HepG2 (cell line): ENCODE measurements around the gene SH3GL1. TPM values are rescaled to one million over a fixed set of nuclear protein-coding genes. Genes with fewer than 3 reads are reported as not detected.
A peak's percentile ranks its signal among the peaks of the same experiment; 100 is the strongest.

Experiments
- BRD4 ChIP-seq: sonication (generic); formaldehyde crosslinking; IDR thresholded peaks from 2 replicates; pipeline ENCODE4 v1.4.0; 2020; ENCODE audit warnings: missing genetic modification reagents
- FOSL2 ChIP-seq: sonication (generic); formaldehyde crosslinking; IDR thresholded peaks from 2 replicates; pipeline ENCODE4 v1.4.0; 2020; ENCODE audit warnings: missing genetic modification reagents
- HHEX ChIP-seq: IDR thresholded peaks from 2 replicates; pipeline ENCODE4 v1.6.1; 2016; ENCODE audit warnings: control low read depth
- NCOA1 ChIP-seq: sonication (generic); formaldehyde crosslinking; IDR thresholded peaks from 2 replicates; pipeline ENCODE4 v1.9.0; 2021; ENCODE audit warnings: missing genetic modification reagents
- NFATC3 ChIP-seq: sonication (generic); formaldehyde crosslinking; IDR thresholded peaks from 2 replicates; pipeline ENCODE4 v1.5.1; 2020; ENCODE audit warnings: mild to moderate bottlenecking, missing genetic modification reagents
- PAX8 ChIP-seq: sonication (generic); formaldehyde crosslinking; IDR thresholded peaks from 2 replicates; pipeline ENCODE4 v1.8.0; 2022; ENCODE audit warnings: mild to moderate bottlenecking, missing genetic modification reagents, borderline replicate concordance
- PRDM10 ChIP-seq: sonication (generic); formaldehyde crosslinking; IDR thresholded peaks from 2 replicates; pipeline ENCODE4 v1.4.0; 2020; ENCODE audit warnings: low read depth, missing genetic modification reagents
- SETDB1 ChIP-seq: sonication (generic); formaldehyde crosslinking; IDR thresholded peaks from 2 replicates; pipeline ENCODE4 v1.5.1; 2020; ENCODE audit warnings: missing genetic modification reagents, mild to moderate bottlenecking, borderline replicate concordance
- SIX4 ChIP-seq: sonication (generic); formaldehyde crosslinking; IDR thresholded peaks from 2 replicates; pipeline ENCODE4 v1.4.0; 2020; ENCODE audit warnings: missing genetic modification reagents
- SKI ChIP-seq: fragments of 450-650 bp; IDR thresholded peaks from one replicate; pipeline ENCODE4 v1.6.1; 2018; ENCODE audit warnings: mild to moderate bottlenecking; ENCODE audit not compliant: partially characterized antibody
- SMYD3 ChIP-seq: sonication (generic); formaldehyde crosslinking; IDR thresholded peaks from 2 replicates; pipeline ENCODE4 v1.8.1; 2023; ENCODE audit warnings: mild to moderate bottlenecking, missing genetic modification reagents
- SPEN ChIP-seq: sonication (generic); formaldehyde crosslinking; IDR thresholded peaks from 2 replicates; pipeline ENCODE4 v1.5.1; 2020; ENCODE audit warnings: low read depth, mild to moderate bottlenecking, missing genetic modification reagents
- TOPORS ChIP-seq: sonication (generic); formaldehyde crosslinking; IDR thresholded peaks from 2 replicates; pipeline ENCODE4 v1.8.0; 2023; ENCODE audit warnings: mild to moderate bottlenecking, missing genetic modification reagents
- ZFY ChIP-seq: sonication (generic); formaldehyde crosslinking; IDR thresholded peaks from 2 replicates; pipeline ENCODE4 v1.4.0; 2020; ENCODE audit warnings: missing genetic modification reagents
- ZNF10 ChIP-seq: sonication (generic); formaldehyde crosslinking; IDR thresholded peaks from 2 replicates; pipeline ENCODE4 v1.4.0; 2020; ENCODE audit warnings: mild to moderate bottlenecking, low read depth, missing genetic modification reagents, borderline replicate concordance
- ZNF205 ChIP-seq: IDR thresholded peaks from 2 replicates; pipeline ENCODE4 v1.6.1; 2018; ENCODE audit warnings: missing biosample characterization, missing genetic modification reagents
- ZNF264 ChIP-seq: sonication (generic); formaldehyde crosslinking; IDR thresholded peaks from 2 replicates; pipeline ENCODE4 v1.4.0; 2020; ENCODE audit warnings: missing genetic modification reagents
- ZNF274 ChIP-seq: sonication (generic); formaldehyde crosslinking; IDR thresholded peaks from 2 replicates; pipeline ENCODE4 v1.5.1; 2020; ENCODE audit warnings: mild to moderate bottlenecking, missing genetic modification reagents
- ZNF292 ChIP-seq: sonication (generic); formaldehyde crosslinking; IDR thresholded peaks from 2 replicates; pipeline ENCODE4 v1.8.1; 2022; ENCODE audit warnings: mild to moderate bottlenecking, low read depth, missing genetic modification reagents, borderline replicate concordance
- ZNF296 ChIP-seq: sonication (generic); formaldehyde crosslinking; conservative IDR thresholded peaks from 2 replicates; pipeline ENCODE4 v1.5.0; 2020; ENCODE audit warnings: mild to moderate bottlenecking, missing genetic modification reagents
- ZNF335 ChIP-seq: sonication (generic); formaldehyde crosslinking; IDR thresholded peaks from 2 replicates; pipeline ENCODE4 v1.4.0; 2020; ENCODE audit warnings: missing genetic modification reagents
- ZNF451 ChIP-seq: sonication (generic); formaldehyde crosslinking; IDR thresholded peaks from 2 replicates; pipeline ENCODE4 v1.5.0; 2020; ENCODE audit warnings: mild to moderate bottlenecking, missing genetic modification reagents
- ZNF460 ChIP-seq: sonication (generic); formaldehyde crosslinking; IDR thresholded peaks from 2 replicates; pipeline ENCODE4 v1.5.1; 2020; ENCODE audit warnings: missing genetic modification reagents, mild to moderate bottlenecking, borderline replicate concordance
- ZNF557 ChIP-seq: sonication (generic); formaldehyde crosslinking; IDR thresholded peaks from 2 replicates; pipeline ENCODE4 v1.4.0; 2020; ENCODE audit warnings: missing genetic modification reagents
- ZNF776 ChIP-seq: sonication (generic); formaldehyde crosslinking; IDR thresholded peaks from 2 replicates; pipeline ENCODE4 v1.4.0; 2020; ENCODE audit warnings: mild to moderate bottlenecking, missing genetic modification reagents
- ZNF879 ChIP-seq: sonication (generic); formaldehyde crosslinking; IDR thresholded peaks from 2 replicates; pipeline ENCODE4 v1.8.1; 2023; ENCODE audit warnings: missing genetic modification reagents
- polyA plus RNA-seq, 8 experiments: library from polyadenylated mRNA; depleted of rRNA in 3 of 8; stranded (reverse) in 7 of 8; unstranded in 1 of 8; fragments of >200 nt; fragmentation: Illumina TruSeq in 4 of 8; extraction: Trizol in 4 of 8; gene quantifications; 2 replicates each; pipeline versions ENCODE4 v1.2.1 to v1.2.3, GENCODE V29; 2011 to 2016; ENCODE audit warnings: low read depth in 4 of 8, missing spikeins in 1 of 8, mixed read lengths in 1 of 8; ENCODE audit not compliant: insufficient read depth in 1 of 8
- total RNA-seq, 5 experiments: library from RNA; depleted of rRNA; stranded (reverse); fragments of >200 nt; fragmentation: Illumina TruSeq; extraction: Trizol; gene quantifications; 2 replicates each; pipeline ENCODE4 v1.2.3, GENCODE V29; 2016; ENCODE audit warnings: low read depth in 1 of 5
- TF ChIP-seq, protein P1 (sequence below): IDR thresholded peaks from 2 replicates; pipeline ENCODE4 v1.6.1; 2012; ENCODE audit warnings: inconsistent platforms

Gene SH3GL1
- total and polyA plus RNA-seq, 2 of the 13 experiments (the other 11 are each of a cell fraction or from before 2014, with no cell fraction given): 33.0 to 45.1 TPM

GRCh38 chr19:4391701-4392483, 8.5 kb downstream of the SH3GL1 start (continued):
- TF ChIP-seq FOSL2 (CRISPR knock-in tag): peak; percentile 70
- TF ChIP-seq ZNF205 (CRISPR knock-in tag): no peak
- TF ChIP-seq HHEX (CRISPR knock-in tag): no peak
- TF ChIP-seq SMYD3 (CRISPR knock-in tag): 0 out of 2 replicates have a peak, but pooled peaks have one; percentile 20
- no peak for TF ChIP-seq PAX8
- TF ChIP-seq ZNF460 (CRISPR knock-in tag): peak; percentile 97
- peak; percentile 17; the same call in 1 of the 2 replicates for TF ChIP-seq ZNF292
- no peak for TF ChIP-seq ZNF776 (CRISPR knock-in tag)
- TF ChIP-seq SETDB1 (CRISPR knock-in tag): no peak
- TF ChIP-seq ZNF274: 0 out of 2 replicates have a peak, but pooled peaks have one; percentile 24
- TF ChIP-seq ZNF335 (CRISPR knock-in tag): no peak
- 0 out of 2 replicates have a peak, but pooled peaks have one; percentile 57 for TF ChIP-seq ZNF296 (CRISPR knock-in tag)
- TF ChIP-seq ZNF557 (CRISPR knock-in tag): peak; percentile 77; the same call in 1 of the 2 replicates
- TF ChIP-seq BRD4 (CRISPR knock-in tag): 0 out of 2 replicates have a peak, but pooled peaks have one; percentile 23
- TF ChIP-seq PRDM10 (CRISPR knock-in tag): no peak
- TF ChIP-seq NCOA1 (CRISPR knock-in tag): no peak
- TF ChIP-seq ZNF451: no peak
- no peak for TF ChIP-seq NFATC3 (CRISPR knock-in tag)
- TF ChIP-seq ZNF264 (CRISPR knock-in tag): peak; percentile 42; the same call in 1 of the 2 replicates
- no peak for TF ChIP-seq ZNF10
- TF ChIP-seq SPEN (CRISPR knock-in tag): peak; percentile 81; the same call in 1 of the 2 replicates
- TF ChIP-seq, protein P1, sequence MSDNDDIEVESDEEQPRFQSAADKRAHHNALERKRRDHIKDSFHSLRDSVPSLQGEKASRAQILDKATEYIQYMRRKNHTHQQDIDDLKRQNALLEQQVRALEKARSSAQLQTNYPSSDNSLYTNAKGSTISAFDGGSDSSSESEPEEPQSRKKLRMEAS: peak; percentile 36; the same call in 1 of the 2 replicates
- TF ChIP-seq TOPORS (CRISPR knock-in tag): no peak
- peak; percentile 59 for TF ChIP-seq SKI
- TF ChIP-seq SIX4 (CRISPR knock-in tag): no peak
- 0 out of 2 replicates have a peak, but pooled peaks have one; percentile 11 for TF ChIP-seq ZNF879 (CRISPR knock-in tag)
- peak; percentile 50 for TF ChIP-seq ZFY (CRISPR knock-in tag)
